GM21717 (cell line): Measurements from ENCODE around the gene BCAS3.

Experiments
- ATAC-seq: cut with Tn5 transposase; IDR thresholded peaks from one replicate; pipeline ENCODE4 v1.9.1; 2021; ENCODE audit warnings: mild to moderate bottlenecking, moderate library complexity; ENCODE audit not compliant: unreplicated experiment

BCAS3 gene

GRCh38 chr17:61177351-61177750, 499.7 kb downstream of the BCAS3 start:
- no peak for ATAC-seq

- no peak for ATAC-seq
Observed at GRCh38 chr17:61178284-61178683, 500.6 kb downstream of the BCAS3 start.

GRCh38 chr17:61179380-61179806, 501.7 kb downstream of the BCAS3 start:
- no peak for ATAC-seq

- no peak for ATAC-seq
Observed at GRCh38 chr17:61183793-61184192, 506.1 kb downstream of the BCAS3 start.

GRCh38 chr17:61185385-61185784, 507.7 kb downstream of the BCAS3 start:
- no peak for ATAC-seq

GRCh38 chr17:61187038-61187437, 509.4 kb downstream of the BCAS3 start:
- no peak for ATAC-seq

- no peak for ATAC-seq
Observed at GRCh38 chr17:61188081-61188480, 510.4 kb downstream of the BCAS3 start.

- ATAC-seq, result no peak
Observed at GRCh38 chr17:61189968-61190367, 512.3 kb downstream of the BCAS3 start.

- ATAC-seq, result no peak
Observed at GRCh38 chr17:61196302-61196704, 518.7 kb downstream of the BCAS3 start.

GRCh38 chr17:61196799-61197198, 519.1 kb downstream of the BCAS3 start:
- no peak for ATAC-seq

- no peak for ATAC-seq
Observed at GRCh38 chr17:61199431-61200338, 522.0 kb downstream of the BCAS3 start.

- no peak for ATAC-seq
Observed at GRCh38 chr17:61200339-61200715, 522.7 kb downstream of the BCAS3 start.

GRCh38 chr17:61201211-61201610, 523.6 kb downstream of the BCAS3 start:
- ATAC-seq, result no peak

GRCh38 chr17:61202564-61202963, 524.9 kb downstream of the BCAS3 start:
- no peak for ATAC-seq

GRCh38 chr17:61203671-61204131, 526.0 kb downstream of the BCAS3 start:
- no peak for ATAC-seq

GRCh38 chr17:61204456-61204855, 526.8 kb downstream of the BCAS3 start:
- ATAC-seq, result no peak

- ATAC-seq, result no peak
Observed at GRCh38 chr17:61205401-61205800, 527.8 kb downstream of the BCAS3 start.

GRCh38 chr17:61205931-61206330, 528.3 kb downstream of the BCAS3 start:
- ATAC-seq, result no peak

- ATAC-seq, result no peak
Observed at GRCh38 chr17:61206922-61207321, 529.3 kb downstream of the BCAS3 start.

GRCh38 chr17:61208301-61209105, 530.9 kb downstream of the BCAS3 start:
- ATAC-seq, result no peak

GRCh38 chr17:61209106-61209439, 531.4 kb downstream of the BCAS3 start:
- ATAC-seq, result no peak

- ATAC-seq, result no peak
Observed at GRCh38 chr17:61209525-61209924, 531.9 kb downstream of the BCAS3 start.
